GM12891 (cell line): ENCODE measurements around the gene FBXO24.
"Not testable (repeated sequence)": the region's sequence is repeated elsewhere in the genome, so short reads cannot be mapped to it uniquely, and the experiment has no call there.

Source experiments
- PAX5 ChIP-seq: IDR thresholded peaks from 2 replicates; pipeline ENCODE4 v1.6.1; 2011; ENCODE audit warnings: low read length, moderate library complexity, mild to moderate bottlenecking; ENCODE audit not compliant: insufficient read depth, severe bottlenecking
- POLR2A ChIP-seq: IDR thresholded peaks from 2 replicates; pipeline ENCODE4 v1.6.1; 2011; ENCODE audit warnings: low read depth, low read length, control low read depth
- POLR2AphosphoS5 ChIP-seq: IDR thresholded peaks from 2 replicates; pipeline ENCODE4 v1.6.1; 2011; ENCODE audit warnings: low read depth, low read length, control low read depth
- SPI1 ChIP-seq: IDR thresholded peaks from 2 replicates; pipeline ENCODE4 v1.6.1; 2011; ENCODE audit warnings: low read depth, low read length, control low read depth
- TAF1 ChIP-seq: IDR thresholded peaks from 2 replicates; pipeline ENCODE4 v1.6.1; 2011; ENCODE audit warnings: low read depth, low read length, control low read depth

DNA sequence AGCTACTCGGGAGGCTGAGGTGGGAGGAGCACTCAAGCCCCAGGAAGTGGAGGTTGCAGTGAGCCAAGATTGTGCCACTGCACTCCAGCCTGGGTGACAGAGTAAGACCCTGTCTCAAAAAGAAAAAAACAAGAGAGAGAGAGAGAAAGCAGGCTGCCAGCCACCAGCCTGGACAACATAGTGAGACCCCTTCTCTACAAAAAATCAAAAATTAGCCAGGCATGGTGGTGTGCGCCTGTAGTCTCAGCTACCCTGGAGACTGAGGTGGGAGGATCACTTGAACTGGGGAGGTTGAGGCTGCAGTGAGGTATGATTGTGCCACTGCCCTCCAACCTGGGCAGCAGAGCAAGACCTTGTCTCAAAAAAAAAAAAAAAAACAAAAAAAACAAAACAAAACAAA, 49.4 kb upstream of the FBXO24 start:
- not testable (repeated sequence) for TF ChIP-seq POLR2AphosphoS5, SPI1, POLR2A, TAF1, PAX5
